ENCODE measurements around the gene APCDD1. TPM values are rescaled to one million over a fixed set of nuclear protein-coding genes. Genes with fewer than 3 reads are reported as not detected.

Gene APCDD1
- total and polyA plus RNA-seq, 2 of the 8 experiments (the other 6 are each of a cell fraction or from before 2014, with no cell fraction given), result 2.6 to 3.6 TPM

GRCh38 chr18:10462597-10462996 is 8.2 kb downstream of the APCDD1 start:
- TF ChIP-seq TEAD4 (IDR thresholded peaks at IDR 0.05; ENCODE audit: low read depth, low read length), result no peak
- no peak for TF ChIP-seq YY1 (IDR thresholded peaks at IDR 0.05; ENCODE audit: low read depth, low read length)
- TF ChIP-seq CHD2 (IDR thresholded peaks at IDR 0.05; ENCODE audit: low read length), result no peak
- TF ChIP-seq ZNF274 (IDR thresholded peaks at IDR 0.05; ENCODE audit: borderline replicate concordance, extremely low read depth, low read length), result no peak
- TF ChIP-seq EGR1 (IDR thresholded peaks at IDR 0.05; ENCODE audit: borderline replicate concordance, low read depth, low read length), result no peak
- no peak for TF ChIP-seq JUN (IDR thresholded peaks at IDR 0.05; ENCODE audit: low read depth, low read length)
- no peak for TF ChIP-seq HDAC2 (IDR thresholded peaks at IDR 0.05; ENCODE audit: borderline replicate concordance in 1 of 2, low read depth in 2 of 2, low read length in 2 of 2)
- TF ChIP-seq POLR2A (IDR thresholded peaks at IDR 0.05; ENCODE audit: control extremely low read depth in 1 of 2, low read depth in 2 of 2, low read length in 2 of 2), result no peak
- DNase-seq (ENCODE audit: low read depth in 1 of 2, low spot score in 2 of 2) (no peak), FAIRE-seq (no peak)
- ChIA-PET POLR2A (ENCODE audit: partially characterized antibody) (interaction anchor here (1.4 kb wide), 1 partner anchor 8 kb away, joined by 5 read pairs; the partner anchor contains the start of gene APCDD1), CTCF (ENCODE audit: partially characterized antibody) (no interaction called here)
- 86% methylated on average over 2 of the region's 2 CpGs; no CpG with 5 or more reads in 1 of the 2 experiments for whole genome bisulfite sequencing, 2 experiments (ENCODE audit: extremely low coverage in 1 of 2, insufficient coverage in 1 of 2, insufficient read length in 1 of 2, insufficient replicate concordance in 2 of 2, low coverage in 1 of 2, low lambda C conversion rate in 2 of 2, missing lambda C conversion rate in 1 of 2)
- no peak overlapping the region for H4K8ac ChIP-seq (ENCODE audit: extremely low read depth, insufficient read depth, low read length)
- no peak overlapping the region for H2BK12ac ChIP-seq (ENCODE audit: low read depth, low read length)
- no peak overlapping the region for H3K27ac ChIP-seq (ENCODE audit: low read depth, low read length)
- no peak overlapping the region for H2BK20ac ChIP-seq (ENCODE audit: low read length)
- no peak overlapping the region for H2AK5ac ChIP-seq (ENCODE audit: low read depth, low read length)
- H3K4me1 ChIP-seq (replicated peaks in 1 of 4; ENCODE audit: control insufficient read depth in 3 of 4, insufficient read depth in 4 of 4, low read length in 3 of 4), result no peaks in the 10 kb centered on the region
- no peaks in the 10 kb centered on the region for H3K36me3 ChIP-seq (ENCODE audit: control insufficient read depth in 2 of 4, insufficient read depth in 4 of 4, low read length in 3 of 4)
- no peak overlapping the region for H3K4me3 ChIP-seq (ENCODE audit: extremely low read depth in 1 of 4, insufficient read depth in 2 of 4, low read depth in 3 of 4, low read length in 4 of 4)
- no peak overlapping the region for H3K9ac ChIP-seq (replicated peaks in 1 of 4; ENCODE audit: extremely low read depth in 1 of 4, low read depth in 3 of 4, low read length in 3 of 4)
- no peak overlapping the region for H2AFZ ChIP-seq (ENCODE audit: low read length)
- H3K56ac ChIP-seq (replicated peaks; ENCODE audit: insufficient read length, low read depth, low read length), result no peak overlapping the region
- H2BK120ac ChIP-seq (replicated peaks; ENCODE audit: low read depth, low read length), result no peak overlapping the region
- no peak overlapping the region for H3K18ac ChIP-seq (ENCODE audit: extremely low read depth, low read length)
- H3K23ac ChIP-seq (ENCODE audit: insufficient read length), result no peak overlapping the region
- H3K79me2 ChIP-seq (ENCODE audit: control insufficient read depth in 1 of 2, insufficient read depth in 2 of 2, low read length in 2 of 2), result no peaks in the 10 kb centered on the region
- no peaks in the 10 kb centered on the region for H3K23me2 ChIP-seq (ENCODE audit: low read depth, low read length)
- no peaks in the 10 kb centered on the region for H4K20me1 ChIP-seq (replicated peaks in 1 of 2; ENCODE audit: control insufficient read depth in 1 of 2, insufficient read depth in 2 of 2, low read length in 2 of 2)
- H3K4me2 ChIP-seq (ENCODE audit: insufficient read depth in 1 of 2, low read depth in 2 of 2, low read length in 2 of 2), result no peak overlapping the region
- H3K79me1 ChIP-seq (ENCODE audit: low read depth, low read length), result no peaks in the 10 kb centered on the region
- no peaks in the 10 kb centered on the region for H3K9me3 ChIP-seq (ENCODE audit: insufficient read depth in 2 of 2, low read depth in 1 of 2, low read length in 1 of 2)
- no peak overlapping the region for H4K5ac ChIP-seq (ENCODE audit: insufficient read length, low read depth, low read length)
- no peak overlapping the region for H2BK15ac ChIP-seq (ENCODE audit: low read length)
- no peak overlapping the region for H2BK5ac ChIP-seq (ENCODE audit: low read depth, low read length)
- H4K91ac ChIP-seq (replicated peaks; ENCODE audit: insufficient read length, low read length), result no peak overlapping the region
- H3K14ac ChIP-seq (ENCODE audit: insufficient read length), result no peak overlapping the region
- no peaks in the 10 kb centered on the region; a peak in 1 of 7 replicates for H3K27me3 ChIP-seq (replicated peaks in 1 of 4; ENCODE audit: control insufficient read depth in 3 of 4, extremely low read depth in 1 of 4, insufficient read depth in 3 of 4, low read length in 3 of 4)
- H3K4ac ChIP-seq (replicated peaks; ENCODE audit: insufficient read length, low read depth, low read length), result no peak overlapping the region

Measured in H1 (cell line).